Colonic mucosa (tissue), 4 donors: ENCODE results near the gene ARFIP1. TPM values are rescaled to one million over a fixed set of nuclear protein-coding genes. Genes with fewer than 3 reads are reported as not detected.
A peak's percentile ranks its signal among the peaks of the same experiment; 100 is the strongest.

Source experiments
- DNase-seq: peaks from one replicate; pipeline ENCODE4 v3.0.0-alpha.2; 2020
- H3K27ac ChIP-seq: fragments of 200-600 bp; one replicate; pipeline ENCODE4 v1.8.0; 2021
- H3K27me3 ChIP-seq: fragments of 200-600 bp; one replicate; pipeline ENCODE4 v1.8.0; 2021
- H3K36me3 ChIP-seq: fragments of 200-600 bp; one replicate; pipeline ENCODE4 v1.8.0; 2021
- H3K4me1 ChIP-seq: fragments of 200-600 bp; one replicate; pipeline ENCODE4 v1.8.0; 2021; ENCODE audit warnings: mild to moderate bottlenecking
- H3K4me3 ChIP-seq: fragments of 200-600 bp; one replicate; pipeline ENCODE4 v1.8.0; 2021
- H3K9ac ChIP-seq, 2 donors: one replicate each; pipeline ENCODE4 v1.7.0; 2013; ENCODE audit warnings: control low read depth in 2 of 2, low read depth in 2 of 2, low read length in 2 of 2
- H3K9me3 ChIP-seq: fragments of 200-600 bp; one replicate; pipeline ENCODE4 v1.8.0; 2021
- intact Hi-C: fragments of 100-400 bp; cut with DNase I; formaldehyde crosslinking; loops from one replicate; pipeline ENCODE4 v1.14.1; 2022
- total RNA-seq, 2 donors: library from RNA; stranded (reverse); fragmentation: NEBNext Ultra II Directional in 1 of 2; extraction: Animal tissue kit (Norgen Biotek cat#: 25700) in 1 of 2; gene quantifications; one replicate each; pipeline ENCODE4 v1.2.1, GENCODE V29; 2021
- TF ChIP-seq, protein P1 (sequence below): fragments of 200-600 bp; IDR thresholded peaks from one replicate; pipeline ENCODE4 v1.8.0; 2022; ENCODE audit warnings: antibody characterized with exemption, mild to moderate bottlenecking
- donor health status: healthy.
- donor health status: DM: no; HTN: no; CAD: no.
- donor health status: DM: no; HTN: no; CAD: no.

Gene ARFIP1
- total RNA-seq, 2 donors from 2014 or later: 55.9 to 74.1 TPM

DNA sequence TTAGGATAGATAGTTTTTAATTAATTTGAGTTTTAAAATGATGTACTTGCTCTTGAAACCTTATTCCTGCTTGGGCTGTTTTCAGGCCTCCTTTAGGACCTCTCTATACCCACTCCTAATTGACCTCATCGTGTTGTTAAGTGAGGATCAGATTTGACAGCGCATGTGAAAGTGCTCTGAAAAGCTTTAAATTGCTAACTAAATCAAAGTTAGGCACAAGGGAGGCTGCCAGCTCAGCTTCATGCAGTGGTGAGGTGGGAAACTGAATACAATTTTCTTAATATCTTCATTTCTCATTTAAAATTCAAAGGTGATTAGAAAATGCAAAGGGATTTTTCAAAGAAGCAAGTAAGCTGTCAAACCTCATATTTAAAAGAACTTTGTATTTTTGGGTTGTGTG is 176.4 kb downstream of the ARFIP1 start:
- H3K27me3 ChIP-seq: no peaks in the 10 kb centered on the region
- TF ChIP-seq, protein P1, sequence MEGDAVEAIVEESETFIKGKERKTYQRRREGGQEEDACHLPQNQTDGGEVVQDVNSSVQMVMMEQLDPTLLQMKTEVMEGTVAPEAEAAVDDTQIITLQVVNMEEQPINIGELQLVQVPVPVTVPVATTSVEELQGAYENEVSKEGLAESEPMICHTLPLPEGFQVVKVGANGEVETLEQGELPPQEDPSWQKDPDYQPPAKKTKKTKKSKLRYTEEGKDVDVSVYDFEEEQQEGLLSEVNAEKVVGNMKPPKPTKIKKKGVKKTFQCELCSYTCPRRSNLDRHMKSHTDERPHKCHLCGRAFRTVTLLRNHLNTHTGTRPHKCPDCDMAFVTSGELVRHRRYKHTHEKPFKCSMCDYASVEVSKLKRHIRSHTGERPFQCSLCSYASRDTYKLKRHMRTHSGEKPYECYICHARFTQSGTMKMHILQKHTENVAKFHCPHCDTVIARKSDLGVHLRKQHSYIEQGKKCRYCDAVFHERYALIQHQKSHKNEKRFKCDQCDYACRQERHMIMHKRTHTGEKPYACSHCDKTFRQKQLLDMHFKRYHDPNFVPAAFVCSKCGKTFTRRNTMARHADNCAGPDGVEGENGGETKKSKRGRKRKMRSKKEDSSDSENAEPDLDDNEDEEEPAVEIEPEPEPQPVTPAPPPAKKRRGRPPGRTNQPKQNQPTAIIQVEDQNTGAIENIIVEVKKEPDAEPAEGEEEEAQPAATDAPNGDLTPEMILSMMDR: no peak
- no peaks in the 10 kb centered on the region for H3K36me3 ChIP-seq
- peaks cover 10% of the 10 kb centered on the region for H3K4me1 ChIP-seq
- DNase-seq: no peak
- peak overlapping the region; percentile 84 for H3K27ac ChIP-seq
- no peak overlapping the region for H3K4me3 ChIP-seq
- H3K9ac ChIP-seq: no peak overlapping the region
- intact Hi-C loops: no loop called here
- H3K9me3 ChIP-seq: no peaks in the 10 kb centered on the region

DNA sequence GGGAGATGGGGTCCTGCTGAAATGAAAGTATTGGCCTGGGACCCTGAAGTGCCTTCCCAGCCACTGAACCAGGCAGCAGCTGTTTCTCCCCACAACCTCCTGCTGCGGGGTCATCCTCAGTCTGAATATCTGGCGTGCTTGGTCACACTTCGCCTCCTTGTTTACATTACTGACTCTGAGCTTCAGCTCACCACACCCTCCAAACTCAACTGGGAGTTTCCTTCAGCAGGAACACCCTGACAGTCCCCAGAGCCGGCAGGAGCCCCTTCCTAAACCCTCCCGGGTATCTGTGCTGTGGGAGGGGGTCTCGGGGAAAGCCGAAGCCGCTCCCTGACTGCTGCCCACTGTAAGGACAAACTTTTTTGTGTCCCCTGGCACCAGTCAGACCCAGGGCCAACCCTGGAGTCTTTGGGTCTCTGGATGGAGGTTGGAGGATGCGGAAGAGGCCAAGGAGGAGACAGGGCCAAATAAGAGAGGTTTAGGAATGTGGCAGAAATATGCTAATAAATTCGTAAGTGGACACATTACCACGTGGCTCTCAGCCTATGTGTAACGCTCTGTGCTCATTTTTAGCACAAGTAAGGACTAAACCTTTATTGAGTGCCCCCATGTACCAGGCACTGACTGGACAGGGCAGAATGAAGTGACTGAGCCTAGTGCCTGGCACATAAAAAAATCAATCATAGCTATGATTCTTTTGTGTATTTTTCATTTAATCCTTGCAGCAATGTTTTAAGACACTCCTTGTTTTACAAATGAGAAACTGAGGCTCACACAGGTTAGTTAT is 177.1 kb downstream of the ARFIP1 start:
- no peaks in the 10 kb centered on the region for H3K27me3 ChIP-seq
- TF ChIP-seq, protein P1: no peak
- peak; percentile 79 for DNase-seq
- H3K27ac ChIP-seq: peak overlapping the region; percentile 84
- H3K9me3 ChIP-seq: no peaks in the 10 kb centered on the region
- intact Hi-C loops: no loop called here
- H3K4me3 ChIP-seq: no peak overlapping the region
- H3K4me1 ChIP-seq: peaks cover 10% of the 10 kb centered on the region
- H3K36me3 ChIP-seq: no peaks in the 10 kb centered on the region
- H3K9ac ChIP-seq: peak overlapping the region in 1 of 2 donors; percentile 56

DNA sequence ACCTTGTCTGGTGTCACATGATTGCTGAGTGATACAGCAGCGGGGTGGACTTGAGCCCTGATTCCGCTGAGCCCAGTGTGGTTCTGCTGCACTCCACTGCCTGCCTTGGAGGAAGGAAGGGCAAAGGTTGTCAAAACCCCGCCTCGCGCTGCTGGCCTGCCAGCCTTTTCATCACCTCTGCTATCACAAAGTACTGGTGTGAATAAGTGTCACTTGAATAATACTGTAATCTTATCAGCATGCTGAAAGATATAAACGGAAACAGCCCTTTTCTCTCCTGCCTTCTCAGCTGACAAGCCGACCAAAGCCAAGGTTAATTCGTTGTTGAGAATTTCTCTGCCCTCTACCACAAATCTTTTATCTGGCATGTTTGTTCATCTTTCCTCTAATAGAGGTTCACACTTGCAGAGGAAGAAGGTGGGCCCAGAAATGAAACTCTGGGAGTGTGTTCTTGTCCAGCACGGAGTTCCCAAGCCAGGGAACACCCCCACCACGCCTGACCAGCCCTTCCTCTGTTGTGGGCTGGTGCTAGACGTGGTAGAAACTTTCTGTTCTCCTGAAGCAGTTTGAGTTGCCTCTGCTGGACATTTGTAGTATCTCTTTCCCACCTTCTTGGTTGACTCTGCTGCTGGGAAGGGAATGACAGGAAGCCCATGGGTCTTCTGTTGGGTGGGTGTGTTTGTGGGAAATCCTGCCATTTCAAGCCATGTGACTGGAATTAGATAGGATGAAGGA is 177.8 kb downstream of the ARFIP1 start:
- Histone ChIP-seq H3K9me3 (no peaks in the 10 kb centered on the region), H3K4me1 (peaks cover 10% of the 10 kb centered on the region), H3K9ac (peak overlapping the region in 1 of 2 donors; percentile 56), H3K36me3 (no peaks in the 10 kb centered on the region), H3K27ac (peak overlapping the region; percentile 84), H3K4me3 (peak overlapping the region; percentile 4), H3K27me3 (no peaks in the 10 kb centered on the region)
- intact Hi-C loops: no loop called here
- TF ChIP-seq, protein P1: no peak
- peak; percentile 89 for DNase-seq

DNA sequence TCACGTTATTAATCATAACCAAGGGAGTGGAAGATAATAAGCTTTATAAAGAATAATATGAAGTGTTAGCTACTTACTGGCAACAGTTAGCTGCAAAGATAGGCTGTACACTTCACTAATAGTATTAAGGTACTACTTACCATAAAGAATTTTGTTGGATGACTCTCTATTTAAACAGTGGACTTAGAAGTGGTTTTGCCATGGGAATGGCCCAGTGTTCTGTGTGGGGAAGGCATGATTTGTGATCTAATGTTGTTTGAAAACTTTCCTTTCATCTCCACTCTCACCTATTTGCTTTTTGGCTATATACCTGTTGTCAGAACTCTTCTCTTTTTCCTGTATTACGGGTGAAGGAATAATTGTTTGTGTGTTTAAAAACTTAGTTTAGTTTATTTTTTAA is 179.3 kb downstream of the ARFIP1 start:
- H3K27me3 ChIP-seq: no peaks in the 10 kb centered on the region
- H3K4me1 ChIP-seq: peaks cover 10% of the 10 kb centered on the region
- TF ChIP-seq, protein P1: no peak
- no peaks in the 10 kb centered on the region for H3K9me3 ChIP-seq
- intact Hi-C loops: no loop called here
- H3K9ac ChIP-seq: no peak overlapping the region
- no peaks in the 10 kb centered on the region for H3K36me3 ChIP-seq
- no peak for DNase-seq
- no peak overlapping the region for H3K27ac ChIP-seq
- H3K4me3 ChIP-seq: no peak overlapping the region

DNA sequence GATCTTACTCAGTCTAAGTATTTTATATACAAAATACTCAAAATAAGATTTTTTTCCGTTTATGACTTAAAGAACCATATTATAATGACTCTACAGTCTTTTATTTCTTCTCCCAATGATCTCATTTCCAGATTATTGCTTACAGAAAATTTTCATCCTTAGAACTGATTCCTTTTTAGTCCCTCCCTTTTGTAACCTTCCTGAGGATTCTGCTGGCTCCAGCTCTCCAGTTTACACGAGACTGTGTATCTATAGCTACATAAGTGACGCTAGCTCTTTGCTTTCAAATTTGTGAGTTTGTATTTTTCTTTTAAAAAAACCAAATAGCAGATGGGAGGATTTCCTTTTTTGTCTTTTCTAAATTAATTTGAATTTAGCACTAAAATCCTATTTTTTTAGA is 180.3 kb downstream of the ARFIP1 start:
- H3K27me3 ChIP-seq: no peaks in the 10 kb centered on the region
- TF ChIP-seq, protein P1: no peak
- no peak overlapping the region for H3K9ac ChIP-seq
- H3K27ac ChIP-seq: no peak overlapping the region
- H3K9me3 ChIP-seq: no peaks in the 10 kb centered on the region
- intact Hi-C loops: no loop called here
- H3K4me1 ChIP-seq: peaks cover 10% of the 10 kb centered on the region
- H3K36me3 ChIP-seq: no peaks in the 10 kb centered on the region
- no peak for DNase-seq
- no peak overlapping the region for H3K4me3 ChIP-seq
